Left ventricle myocardium inferior (tissue), 1 donor: ENCODE measurements around the gene RAPGEF4. TPM values are rescaled to one million over a fixed set of nuclear protein-coding genes. Genes with fewer than 3 reads are reported as not detected.
A peak's percentile ranks its signal among the peaks of the same experiment; 100 is the strongest.
"Not testable (repeated sequence)": the region's sequence is repeated elsewhere in the genome, so short reads cannot be mapped to it uniquely, and the experiment has no call there.

Experiments
- DNase-seq: peaks from one replicate; pipeline ENCODE4 v3.0.0-alpha.2; 2020
- H3K27ac ChIP-seq: fragments of 200-600 bp; replicated peaks from 2 replicates; pipeline ENCODE4 v1.8.0; 2021
- H3K27me3 ChIP-seq: fragments of 200-600 bp; 2 replicates; pipeline ENCODE4 v1.8.0; 2021; ENCODE audit warnings: low read depth
- H3K36me3 ChIP-seq: fragments of 200-600 bp; 2 replicates; pipeline ENCODE4 v1.8.0; 2021
- H3K4me1 ChIP-seq: fragments of 200-600 bp; 2 replicates; pipeline ENCODE4 v1.8.0; 2021
- H3K4me3 ChIP-seq: fragments of 200-600 bp; 2 replicates; pipeline ENCODE4 v1.8.0; 2021; ENCODE audit warnings: mild to moderate bottlenecking, moderate library complexity
- H3K9me3 ChIP-seq: fragments of 200-600 bp; replicated peaks from 2 replicates; pipeline ENCODE4 v1.8.0; 2021
- intact Hi-C: fragments of 100-400 bp; cut with micrococcal nuclease; formaldehyde crosslinking; loops from one replicate; pipeline ENCODE4 v1.11.0; 2022
- total RNA-seq: library from RNA; stranded (reverse); fragmentation: NEBNext Ultra II Directional; extraction: Animal tissue kit (Norgen Biotek cat#: 25700); gene quantifications from one replicate; pipeline ENCODE4 v1.2.1, GENCODE V29; 2021
- TF ChIP-seq, protein P1 (sequence below): fragments of 200-600 bp; IDR thresholded peaks from 2 replicates; pipeline ENCODE4 v1.8.0; 2021; ENCODE audit warnings: antibody characterized with exemption, mild to moderate bottlenecking, borderline replicate concordance
- donor health status: DM: no; HTN: yes; CAD: no; lungs with severe emphysema.

The RAPGEF4 gene
- total RNA-seq, 1 donor from 2014 or later = 3.7 TPM

DNA sequence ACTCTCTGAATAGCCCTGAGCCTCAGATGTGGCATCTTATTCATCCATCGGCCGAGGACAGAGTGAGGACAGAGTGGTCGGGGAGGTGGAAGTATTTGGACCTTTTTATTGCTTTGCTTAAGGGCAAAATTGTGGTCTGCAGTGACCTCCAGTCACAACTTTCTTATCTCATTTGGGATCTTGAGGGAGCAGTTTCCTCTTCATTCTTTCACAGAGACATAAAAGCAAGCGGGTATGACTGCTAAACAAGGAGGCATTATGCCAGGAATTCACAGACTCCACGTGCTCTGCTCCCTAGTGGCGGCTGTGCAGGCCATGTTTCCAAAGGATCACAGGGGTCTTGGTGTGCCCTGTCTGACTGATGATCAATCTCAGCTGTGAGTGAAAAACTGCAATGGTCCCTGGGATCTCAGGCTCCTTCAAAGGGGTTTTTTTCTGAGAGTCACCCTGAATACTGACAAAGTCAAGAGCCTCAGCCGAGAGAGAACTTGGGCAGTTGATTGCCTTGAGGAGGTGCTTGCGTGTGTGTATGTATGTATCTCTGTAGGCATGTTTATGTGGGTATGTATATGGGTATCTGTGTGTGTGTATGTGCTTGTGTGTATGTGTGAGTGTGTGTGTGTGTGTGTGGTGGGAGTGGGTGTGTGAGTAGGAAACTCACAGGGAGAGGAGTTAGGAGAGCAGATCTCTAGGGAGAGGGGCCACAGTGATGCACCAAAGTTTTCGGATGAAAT lies 47.7 kb downstream of the RAPGEF4 start:
- intact Hi-C loops = no loop called here
- TF ChIP-seq, protein P1, sequence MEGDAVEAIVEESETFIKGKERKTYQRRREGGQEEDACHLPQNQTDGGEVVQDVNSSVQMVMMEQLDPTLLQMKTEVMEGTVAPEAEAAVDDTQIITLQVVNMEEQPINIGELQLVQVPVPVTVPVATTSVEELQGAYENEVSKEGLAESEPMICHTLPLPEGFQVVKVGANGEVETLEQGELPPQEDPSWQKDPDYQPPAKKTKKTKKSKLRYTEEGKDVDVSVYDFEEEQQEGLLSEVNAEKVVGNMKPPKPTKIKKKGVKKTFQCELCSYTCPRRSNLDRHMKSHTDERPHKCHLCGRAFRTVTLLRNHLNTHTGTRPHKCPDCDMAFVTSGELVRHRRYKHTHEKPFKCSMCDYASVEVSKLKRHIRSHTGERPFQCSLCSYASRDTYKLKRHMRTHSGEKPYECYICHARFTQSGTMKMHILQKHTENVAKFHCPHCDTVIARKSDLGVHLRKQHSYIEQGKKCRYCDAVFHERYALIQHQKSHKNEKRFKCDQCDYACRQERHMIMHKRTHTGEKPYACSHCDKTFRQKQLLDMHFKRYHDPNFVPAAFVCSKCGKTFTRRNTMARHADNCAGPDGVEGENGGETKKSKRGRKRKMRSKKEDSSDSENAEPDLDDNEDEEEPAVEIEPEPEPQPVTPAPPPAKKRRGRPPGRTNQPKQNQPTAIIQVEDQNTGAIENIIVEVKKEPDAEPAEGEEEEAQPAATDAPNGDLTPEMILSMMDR = peak; percentile 30
- no peak overlapping the region for H3K27ac ChIP-seq
- H3K27me3 ChIP-seq = no peaks in the 10 kb centered on the region
- no peaks in the 10 kb centered on the region for H3K9me3 ChIP-seq
- H3K4me3 ChIP-seq = no peak overlapping the region
- peaks cover 10% of the 10 kb centered on the region for H3K4me1 ChIP-seq
- no peak for DNase-seq
- no peaks in the 10 kb centered on the region for H3K36me3 ChIP-seq

DNA sequence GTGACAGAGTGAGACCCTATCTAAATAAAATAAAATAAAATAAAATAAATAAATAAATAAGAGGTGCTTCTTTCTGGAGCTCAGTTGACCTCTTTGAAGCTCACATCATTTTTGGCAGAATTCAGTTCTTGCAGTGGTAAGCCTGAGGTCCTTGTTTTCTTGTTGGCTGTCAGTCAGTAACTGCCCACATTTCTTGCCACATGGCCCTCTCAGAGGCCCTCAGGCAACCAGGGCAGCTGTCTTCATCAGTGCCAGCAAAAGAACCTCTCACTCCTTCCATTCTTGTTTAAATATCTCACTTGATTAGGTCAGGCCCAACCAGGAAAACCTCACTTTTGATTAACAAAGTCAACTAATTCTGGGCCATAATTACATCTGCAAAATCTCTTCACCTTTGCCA lies 53.2 kb downstream of the RAPGEF4 start:
- intact Hi-C loops = no loop called here
- no peak overlapping the region for H3K4me3 ChIP-seq
- H3K36me3 ChIP-seq = no peaks in the 10 kb centered on the region
- peaks cover 3% of the 10 kb centered on the region for H3K4me1 ChIP-seq
- TF ChIP-seq, protein P1 = no peak
- no peaks in the 10 kb centered on the region for H3K27me3 ChIP-seq
- no peak for DNase-seq
- no peaks in the 10 kb centered on the region for H3K9me3 ChIP-seq
- H3K27ac ChIP-seq = no peak overlapping the region

DNA sequence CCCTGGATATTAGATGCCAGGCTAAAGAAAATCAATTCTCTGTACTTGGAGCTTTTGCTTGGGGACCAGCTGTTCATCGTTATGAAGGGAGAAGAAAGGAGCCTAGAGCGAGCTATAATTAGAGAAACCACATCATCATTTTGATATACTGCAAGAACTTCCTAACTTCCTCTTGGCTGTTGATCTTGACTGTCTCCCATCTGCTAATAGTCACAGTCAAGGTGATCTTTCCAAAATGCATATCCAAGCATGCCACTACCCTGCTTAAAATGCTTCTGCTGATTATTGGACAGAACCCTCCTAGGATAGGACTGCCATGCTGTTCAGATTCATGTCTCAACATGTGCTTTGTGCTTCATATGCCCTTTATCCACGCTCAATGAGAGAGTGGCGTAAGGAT lies 54.8 kb downstream of the RAPGEF4 start:
- Histone ChIP-seq H3K27ac (no peak overlapping the region), H3K4me3 (no peak overlapping the region), H3K27me3 (no peaks in the 10 kb centered on the region), H3K4me1 (peaks cover 5% of the 10 kb centered on the region), H3K9me3 (no peaks in the 10 kb centered on the region), H3K36me3 (no peaks in the 10 kb centered on the region)
- no peak for DNase-seq
- TF ChIP-seq, protein P1 = no peak
- intact Hi-C loops = no loop called here

DNA sequence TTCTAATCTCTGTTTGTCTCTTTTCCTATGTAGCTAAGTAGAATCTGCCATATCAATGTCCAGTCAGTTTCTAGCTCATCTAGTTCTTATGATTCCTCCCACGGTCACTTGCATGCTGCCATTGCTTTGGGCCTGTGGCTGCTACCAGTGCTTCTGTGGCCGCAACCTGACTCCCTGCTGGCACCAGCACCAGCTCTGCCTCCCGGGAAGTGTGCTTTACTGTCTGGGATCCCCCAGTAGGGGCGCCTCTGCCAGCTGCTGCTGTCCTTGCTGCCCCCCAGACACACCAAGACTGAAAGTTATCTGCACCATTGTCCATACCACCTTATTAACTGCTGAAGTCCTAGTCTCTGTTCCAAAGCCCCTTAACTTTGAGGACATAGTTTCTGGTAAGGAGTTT lies 56.3 kb downstream of the RAPGEF4 start:
- H3K9me3 ChIP-seq = no peaks in the 10 kb centered on the region
- no peaks in the 10 kb centered on the region for H3K27me3 ChIP-seq
- intact Hi-C loops = no loop called here
- DNase-seq = no peak
- H3K27ac ChIP-seq = no peak overlapping the region
- no peak overlapping the region for H3K4me3 ChIP-seq
- peaks cover 8% of the 10 kb centered on the region for H3K4me1 ChIP-seq
- TF ChIP-seq, protein P1 = no peak
- H3K36me3 ChIP-seq = no peaks in the 10 kb centered on the region

DNA sequence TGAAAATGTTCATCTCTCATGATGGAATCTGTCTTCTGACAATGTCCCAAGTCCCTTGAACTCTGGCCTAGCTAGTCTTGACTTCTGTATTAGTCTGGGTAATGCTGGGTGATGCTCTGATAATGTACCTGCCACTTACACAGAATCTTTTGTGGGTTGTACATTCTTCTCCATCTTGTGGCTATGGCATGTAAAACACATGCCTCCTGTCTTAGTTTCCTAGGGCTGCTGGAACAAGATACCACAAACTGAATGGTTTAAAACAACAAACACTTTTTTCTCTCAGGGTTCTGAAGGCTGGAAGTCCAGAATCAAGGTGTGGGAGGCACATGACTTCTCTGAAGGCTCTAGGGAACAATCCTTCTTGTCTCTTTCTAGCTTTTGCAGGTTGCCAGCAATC lies 57.1 kb downstream of the RAPGEF4 start:
- no peak for DNase-seq
- Histone ChIP-seq H3K4me1 (peaks cover 8% of the 10 kb centered on the region), H3K9me3 (no peaks in the 10 kb centered on the region), H3K27ac (no peak overlapping the region), H3K4me3 (no peak overlapping the region), H3K36me3 (no peaks in the 10 kb centered on the region), H3K27me3 (no peaks in the 10 kb centered on the region)
- TF ChIP-seq, protein P1 = no peak
- intact Hi-C loops = no loop called here

DNA sequence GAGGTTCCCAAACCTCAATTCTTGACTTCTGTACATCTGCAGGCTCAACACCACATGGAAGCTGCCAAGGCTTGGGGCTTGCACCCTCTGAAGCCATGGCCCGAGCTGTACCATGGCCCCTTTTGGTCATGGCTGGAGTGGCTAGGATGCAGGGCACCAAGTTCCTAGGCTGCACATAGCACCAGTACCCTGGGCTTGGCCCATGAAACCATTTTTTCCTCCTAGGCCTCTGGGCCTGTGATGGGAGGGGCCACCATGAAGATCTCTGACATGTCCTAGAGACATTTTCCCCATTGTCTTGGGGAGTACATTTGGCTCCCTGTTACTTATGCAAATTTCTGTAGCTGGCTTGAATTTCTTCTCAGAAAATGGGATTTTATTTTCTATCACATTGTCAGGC lies 67.7 kb downstream of the RAPGEF4 start:
- H3K27me3 ChIP-seq, H3K36me3 ChIP-seq, H3K4me1 ChIP-seq, DNase-seq, H3K27ac ChIP-seq, H3K4me3 ChIP-seq: not testable (repeated sequence)
- intact Hi-C loops = loop anchor here (10.0 kb wide), 1 partner anchor 411 kb away; no protein-coding TSS in a partner anchor
- peaks cover 11% of the 10 kb centered on the region for H3K9me3 ChIP-seq
